Skin epidermis (tissue), 12 donors: ENCODE results near the gene FYN.
A peak's percentile ranks its signal among the peaks of the same experiment; 100 is the strongest.

ENCODE experiments used
- H3K27ac ChIP-seq, 21 experiments: fragments of 200-600 bp; sonication (generic) in 11 of 21; one replicate each; pipeline ENCODE4 v1.5.0; 2020; ENCODE audit warnings: mild to moderate bottlenecking in 3 of 21, inconsistent platforms in 2 of 21, moderate library complexity in 2 of 21
- H3K4me3 ChIP-seq, 7 experiments: fragments of 200-600 bp; sonication (generic) in 2 of 7; one replicate each; pipeline ENCODE4 v1.5.0; 2020; ENCODE audit warnings: inconsistent platforms in 2 of 7, mild to moderate bottlenecking in 2 of 7, moderate library complexity in 1 of 7

Gene FYN

GRCh38 chr6:111813677-111814310, 59.5 kb downstream of the FYN start:
- H3K27ac ChIP-seq, result peak overlapping the region in 5 of 21 experiments; percentile 1 to 37 (median 26)
- H3K4me3 ChIP-seq, result no peak overlapping the region

- no peak overlapping the region for H3K4me3 ChIP-seq
- peak overlapping the region in 5 of 21 experiments; percentile 5 to 37 (median 26) for H3K27ac ChIP-seq
These were observed 60.0 kb downstream of the FYN start for GRCh38 chr6:111813237-111813636.

DNA sequence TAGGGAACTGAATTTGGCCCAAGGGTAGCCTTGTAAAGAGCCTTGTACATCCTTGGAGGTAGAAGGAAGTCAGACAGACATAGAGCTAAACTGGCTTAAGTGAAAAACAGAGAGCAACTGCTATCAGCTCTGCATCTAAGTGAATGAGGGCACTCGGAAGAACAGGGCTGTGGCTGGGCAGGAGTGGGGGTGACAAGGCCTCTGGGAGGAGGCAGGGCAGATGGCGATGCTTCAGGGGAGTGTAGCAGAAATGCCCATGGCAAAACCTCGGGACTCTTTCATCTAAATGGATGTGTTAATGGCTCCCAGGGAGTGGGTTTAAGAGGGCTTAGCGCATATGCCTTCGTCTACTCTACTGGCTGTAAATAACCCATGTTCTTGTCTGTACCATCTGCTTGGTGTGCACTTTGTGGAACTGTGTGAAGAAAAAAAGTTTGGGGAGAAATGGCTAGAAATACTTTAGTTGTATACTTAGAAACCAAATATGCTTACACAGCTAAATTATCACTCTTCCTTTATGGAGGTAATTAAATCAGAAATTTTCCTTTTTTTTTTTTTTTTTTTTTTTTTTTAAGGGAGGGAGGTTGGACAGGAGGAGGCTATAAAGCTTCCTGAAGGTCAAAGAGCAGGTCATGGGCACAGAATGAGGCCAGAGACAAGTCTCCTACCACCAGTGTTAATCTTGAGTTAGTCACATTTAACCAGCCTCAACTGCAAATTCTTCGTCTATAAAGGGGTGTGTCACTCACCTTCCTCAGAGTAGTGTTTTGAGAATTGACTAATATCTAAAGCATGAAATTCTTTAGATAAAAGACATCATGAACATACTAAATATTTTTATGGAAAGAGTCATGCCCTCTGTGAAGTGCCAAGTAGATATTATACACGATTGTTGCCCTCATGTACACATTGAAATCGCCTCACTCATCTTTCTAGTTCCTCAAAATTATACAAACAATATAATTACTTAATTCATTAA, 60.9 kb downstream of the FYN start:
- H3K27ac ChIP-seq, result no peak overlapping the region
- no peak overlapping the region for H3K4me3 ChIP-seq

DNA sequence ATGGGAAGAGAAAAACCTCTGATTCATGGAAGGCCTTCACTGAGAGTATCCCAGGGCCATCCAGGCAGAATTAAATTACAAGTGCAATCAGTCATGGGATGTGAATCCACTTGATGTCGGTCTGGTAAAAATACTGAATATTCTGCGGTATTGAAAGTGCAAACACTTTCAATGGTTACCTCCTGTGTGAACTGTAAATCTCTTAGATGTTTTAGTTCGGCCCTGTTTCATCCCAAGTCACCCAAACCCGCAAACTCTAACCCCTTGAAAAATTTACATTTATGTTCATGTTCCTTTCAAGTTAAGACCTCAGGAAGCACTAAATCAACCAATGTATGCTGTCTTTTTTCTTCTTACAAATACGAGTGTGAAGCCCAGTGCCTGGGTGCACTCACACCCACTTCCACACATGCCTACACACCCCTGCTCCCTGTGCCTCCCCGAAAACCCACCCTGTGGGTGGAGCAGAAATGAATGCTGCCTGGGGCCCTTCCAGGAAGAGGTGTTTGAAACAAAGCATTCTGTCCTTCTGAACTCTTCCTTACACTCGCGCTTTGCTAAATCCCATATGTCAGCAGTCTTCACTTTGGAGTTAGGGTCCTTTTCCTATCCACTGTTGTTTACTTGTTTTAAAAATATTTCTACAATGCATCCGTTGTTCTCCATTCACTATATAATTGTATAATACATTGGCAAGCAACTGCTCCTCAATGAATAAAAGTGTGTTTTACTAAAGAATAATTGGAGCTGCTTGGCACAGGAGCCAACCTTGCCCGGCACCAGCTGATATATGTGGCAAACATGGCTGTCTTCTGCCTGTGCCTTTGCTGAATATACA, 62.7 kb downstream of the FYN start:
- Histone ChIP-seq H3K4me3 (no peak overlapping the region), H3K27ac (peak overlapping the region in 5 of 21 experiments; percentile 16 to 52 (median 29))

- H3K4me3 ChIP-seq, result no peak overlapping the region
- H3K27ac ChIP-seq, result peak overlapping the region in 2 of 21 experiments; percentile 16 to 29
These were observed 63.5 kb downstream of the FYN start for GRCh38 chr6:111809766-111810165.

DNA sequence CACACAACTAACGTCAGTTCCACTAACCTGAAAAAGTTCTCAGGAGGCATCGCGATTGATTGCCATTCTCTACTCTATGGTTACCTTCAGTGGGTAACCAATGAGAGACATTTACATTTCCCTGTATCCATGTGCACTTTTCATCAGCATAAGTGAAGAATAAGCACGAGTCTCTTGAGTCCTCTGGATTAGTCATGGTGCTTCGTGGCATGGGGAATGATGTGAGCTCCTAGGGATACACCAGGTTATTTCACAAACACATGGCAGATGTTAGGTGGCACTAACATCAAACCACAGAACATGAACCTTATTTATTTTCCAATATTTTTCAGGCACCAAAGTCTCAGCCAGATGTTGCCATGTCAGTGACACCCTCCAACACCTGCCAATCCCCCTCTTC, 64.0 kb downstream of the FYN start:
- H3K27ac ChIP-seq, result no peak overlapping the region
- no peak overlapping the region for H3K4me3 ChIP-seq

- Histone ChIP-seq H3K4me3 (no peak overlapping the region), H3K27ac (peak overlapping the region in 1 of 21 experiments; percentile 20)
These were observed 64.8 kb downstream of the FYN start for GRCh38 chr6:111808493-111808892.

GRCh38 chr6:111806561-111807497, 66.4 kb downstream of the FYN start:
- H3K27ac ChIP-seq, result peak overlapping the region in 12 of 21 experiments; percentile 7 to 80 (median 65)

DNA sequence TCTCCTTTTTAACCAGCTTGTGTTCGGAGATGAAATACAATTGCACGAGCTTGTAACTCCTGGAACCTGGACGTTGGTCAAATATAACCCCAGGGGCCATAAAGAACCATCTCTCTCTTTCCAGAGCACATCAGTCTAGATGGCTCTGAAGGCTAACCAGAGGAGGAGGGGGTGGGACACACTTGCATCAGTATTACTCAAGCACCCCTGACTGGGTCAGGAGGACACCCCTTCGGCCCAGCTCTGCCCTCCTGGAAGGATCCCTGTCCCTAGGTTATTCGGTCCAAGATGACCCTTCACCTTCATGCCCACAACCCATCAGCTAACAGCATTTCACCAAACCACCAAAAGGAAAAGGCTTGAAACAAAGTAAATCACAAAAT, 67.1 kb downstream of the FYN start:
- no peak overlapping the region for H3K4me3 ChIP-seq
- peak overlapping the region in 14 of 21 experiments; percentile 7 to 80 (median 58) for H3K27ac ChIP-seq

More at GRCh38 chr6:111806561-111807497, 66.4 kb downstream of the FYN start:
- H3K4me3 ChIP-seq, result no peak overlapping the region

DNA sequence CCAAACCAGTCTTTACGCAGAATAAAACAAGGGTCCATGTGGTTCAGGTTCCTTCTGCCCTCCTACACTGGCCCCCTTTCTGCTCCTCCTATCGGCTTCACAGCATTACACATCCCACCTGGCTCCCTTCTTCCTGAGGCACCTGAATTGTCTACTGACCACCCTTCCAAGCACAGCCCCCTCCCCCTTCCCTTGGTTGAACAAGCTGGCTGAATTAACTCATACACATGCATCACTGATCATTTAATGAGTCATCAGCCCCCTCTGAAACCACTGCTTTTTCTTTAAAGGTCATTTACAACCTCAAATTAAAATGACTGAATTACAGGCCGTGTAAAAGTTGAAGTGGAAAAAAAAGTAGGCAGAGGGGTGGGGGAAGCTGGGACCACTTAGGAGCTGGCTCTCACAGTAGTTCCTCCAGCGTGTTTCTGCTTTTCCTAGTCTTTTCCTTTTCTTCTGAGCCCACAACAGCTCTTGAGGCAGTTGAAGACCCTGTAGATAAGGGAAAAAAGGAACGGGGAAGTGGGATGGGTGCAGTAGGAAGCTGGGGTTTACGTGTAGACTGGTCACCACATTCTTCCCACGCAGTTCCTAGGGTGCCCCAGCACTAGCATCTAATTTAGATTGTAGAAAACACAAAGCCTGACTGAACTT, 67.6 kb downstream of the FYN start:
- H3K4me3 ChIP-seq, result no peak overlapping the region
- peak overlapping the region in 16 of 21 experiments; percentile 7 to 80 (median 63) for H3K27ac ChIP-seq

DNA sequence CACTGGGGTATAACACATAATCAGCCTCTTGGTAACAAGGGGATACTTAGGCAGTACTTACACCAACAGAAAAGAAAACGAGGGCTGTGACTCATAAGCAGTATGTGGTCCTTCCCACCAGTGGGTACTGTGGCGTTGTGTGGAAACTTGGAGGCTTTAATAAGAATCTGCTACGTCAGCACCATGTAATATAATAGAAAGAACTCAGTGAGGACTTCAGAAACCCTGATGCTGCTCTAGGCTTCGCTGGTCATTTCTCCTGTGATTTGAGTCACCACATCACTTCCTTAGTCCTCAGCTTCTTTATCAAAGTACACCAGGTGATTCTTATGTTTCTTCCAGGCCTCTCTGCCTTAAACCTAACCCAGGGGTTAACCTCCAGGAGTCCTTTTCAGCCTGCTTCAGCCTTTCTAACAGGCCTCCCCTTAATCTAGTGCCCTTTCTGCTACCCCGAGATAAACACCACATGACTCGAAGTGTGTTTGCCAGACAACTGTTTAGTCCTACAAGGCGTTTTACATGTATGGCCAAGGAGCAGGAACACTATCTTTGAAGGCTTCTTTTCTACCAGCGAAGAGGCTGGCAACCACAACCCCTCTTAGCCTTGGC, 68.5 kb downstream of the FYN start:
- Histone ChIP-seq H3K27ac (peak overlapping the region in 16 of 21 experiments; percentile 10 to 80 (median 68)), H3K4me3 (no peak overlapping the region)

GRCh38 chr6:111803804-111804203, 69.4 kb downstream of the FYN start:
- Histone ChIP-seq H3K27ac (peak overlapping the region in 14 of 21 experiments; percentile 10 to 80 (median 50)), H3K4me3 (no peak overlapping the region)

- Histone ChIP-seq H3K27ac (peak overlapping the region in 10 of 21 experiments; percentile 10 to 80 (median 50)), H3K4me3 (no peak overlapping the region)
These were observed 69.9 kb downstream of the FYN start for GRCh38 chr6:111803371-111803770.

GRCh38 chr6:111802720-111803330, 70.4 kb downstream of the FYN start:
- Histone ChIP-seq H3K4me3 (no peak overlapping the region), H3K27ac (peak overlapping the region in 10 of 21 experiments; percentile 5 to 80 (median 30))

GRCh38 chr6:111802015-111802414, 71.2 kb downstream of the FYN start:
- Histone ChIP-seq H3K27ac (no peak overlapping the region), H3K4me3 (no peak overlapping the region)

DNA sequence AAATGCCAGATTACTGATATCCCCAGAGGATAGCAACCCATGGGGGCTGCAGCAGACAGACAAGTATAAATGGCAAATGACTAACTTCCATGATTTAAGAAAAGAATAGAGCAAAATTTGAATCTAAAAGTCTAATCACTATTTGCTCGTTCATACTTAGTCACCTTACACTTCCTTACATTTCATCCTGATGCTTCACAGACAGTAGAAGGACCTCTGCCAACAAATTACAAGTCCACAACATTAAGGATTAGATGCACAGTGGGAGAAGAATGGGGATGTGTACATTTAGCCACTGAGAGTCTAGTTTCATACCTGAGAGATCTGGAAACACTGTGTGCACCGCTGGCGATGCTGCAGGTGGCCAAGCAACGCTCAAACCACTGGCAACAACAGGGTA, 72.4 kb downstream of the FYN start:
- Histone ChIP-seq H3K27ac (peak overlapping the region in 1 of 21 experiments; percentile 35), H3K4me3 (no peak overlapping the region)

- no peak overlapping the region for H3K4me3 ChIP-seq
- peak overlapping the region in 1 of 21 experiments; percentile 3 for H3K27ac ChIP-seq
These were observed 72.9 kb downstream of the FYN start for GRCh38 chr6:111800259-111800765.
